HG02588 (cell line): Measurements from ENCODE around the gene TSPEAR.
"Not testable (repeated sequence)": the region's sequence is repeated elsewhere in the genome, so short reads cannot be mapped to it uniquely, and the experiment has no call there.

Experiments
- ATAC-seq: cut with Tn5 transposase; IDR thresholded peaks from one replicate; pipeline ENCODE4 v1.9.1; 2021; ENCODE audit warnings: mild to moderate bottlenecking, moderate library complexity; ENCODE audit not compliant: unreplicated experiment

The TSPEAR gene

DNA sequence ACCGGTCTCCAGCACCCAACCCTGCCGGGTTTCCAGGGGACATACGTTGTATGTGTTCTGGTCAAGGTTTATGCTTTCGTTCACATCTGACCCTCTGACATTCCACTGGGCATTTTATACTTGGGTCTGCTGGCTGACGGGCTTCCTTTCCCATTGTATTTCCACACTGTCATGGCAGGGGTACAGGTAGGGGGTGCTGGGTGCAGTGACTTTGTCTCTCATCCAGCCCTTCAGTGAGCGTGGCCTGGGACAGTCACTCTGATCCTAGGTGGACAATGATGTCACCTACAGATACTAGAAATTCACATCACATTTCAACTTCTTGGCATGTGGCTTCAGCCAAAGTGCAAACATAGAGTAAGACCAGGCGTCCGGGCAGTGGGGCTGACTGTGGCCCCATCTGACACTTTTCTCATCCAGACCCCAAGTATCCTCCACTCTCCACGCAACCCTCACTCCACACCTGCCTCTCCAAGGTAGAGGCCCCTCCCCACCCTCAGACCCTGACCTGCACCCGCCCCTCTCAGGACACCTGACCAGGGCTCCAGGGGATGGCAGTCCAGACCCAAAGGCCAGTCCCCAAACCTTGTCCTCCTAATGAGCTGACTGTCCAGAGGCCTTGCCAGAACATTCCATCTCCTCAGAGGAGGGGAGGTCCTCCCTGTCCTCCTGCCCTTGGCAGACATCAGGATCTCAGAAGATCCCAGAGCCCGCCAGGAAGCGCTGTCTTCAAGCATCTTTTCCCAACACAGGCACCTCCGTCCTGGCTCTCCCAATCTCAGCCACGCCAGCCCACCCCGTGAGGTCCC, 75.0 kb downstream of the TSPEAR start:
- ATAC-seq = no peak

DNA sequence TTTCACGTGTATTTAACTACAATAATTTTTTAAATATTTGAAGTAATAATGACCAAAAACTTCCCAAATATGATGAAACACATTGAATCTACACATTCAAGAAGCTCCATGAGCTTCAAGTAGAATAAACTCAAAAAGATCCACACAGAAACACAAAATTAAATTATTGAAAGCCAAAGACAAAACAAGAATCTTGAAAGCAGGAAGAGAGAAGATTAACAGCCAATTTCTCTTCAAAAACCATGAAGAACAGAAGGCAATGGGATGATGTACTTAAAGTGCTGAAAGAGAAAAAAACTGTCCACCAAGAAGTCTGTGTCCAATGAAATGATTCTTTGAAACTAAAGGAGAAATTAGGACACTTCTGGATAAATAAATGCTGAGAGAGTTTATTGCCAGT, 79.3 kb downstream of the TSPEAR start:
- no peak for ATAC-seq

DNA sequence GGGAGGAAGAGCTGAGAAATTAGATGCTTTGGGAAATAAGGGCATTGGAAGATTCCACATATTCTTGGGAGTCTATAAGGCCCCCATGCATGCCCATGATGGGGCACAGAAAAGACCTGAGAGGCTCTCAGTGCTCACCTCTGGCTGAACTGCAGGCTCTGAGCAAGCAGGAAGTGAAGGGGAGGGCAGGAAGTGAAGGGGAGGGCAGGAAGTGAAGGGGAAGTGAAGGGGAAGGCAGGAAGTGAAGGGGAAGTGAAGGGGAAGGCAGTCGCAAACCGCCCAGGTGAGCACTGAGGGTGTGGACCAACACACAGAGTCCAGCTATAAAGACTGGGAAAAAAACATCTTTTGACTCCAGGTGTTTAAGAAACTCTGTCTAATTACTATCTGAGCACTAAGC, 80.9 kb downstream of the TSPEAR start:
- ATAC-seq = no peak

GRCh38 chr21:44628707-44629391, 82.5 kb downstream of the TSPEAR start:
- no peak for ATAC-seq

DNA sequence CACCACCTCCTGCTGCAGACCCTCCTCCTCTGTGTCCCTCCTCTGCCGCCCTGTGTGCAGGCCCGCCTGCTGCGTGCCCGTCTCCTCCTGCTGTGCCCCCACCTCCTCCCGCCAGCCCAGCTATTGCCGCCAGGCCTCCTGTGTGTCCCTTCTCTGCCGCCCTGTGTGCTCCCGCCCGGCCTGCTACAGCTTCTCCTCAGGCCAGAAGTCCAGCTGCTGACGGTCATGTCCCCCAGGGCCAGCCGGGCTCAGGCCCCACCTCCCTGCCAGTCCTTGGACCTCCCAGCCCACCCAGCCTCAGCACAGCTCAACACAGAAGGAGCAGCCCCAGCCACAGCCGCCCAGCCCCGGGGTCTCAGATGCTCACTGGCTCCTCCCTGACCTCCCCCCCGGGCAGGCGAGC, 83.5 kb downstream of the TSPEAR start:
- not testable (repeated sequence) for ATAC-seq

DNA sequence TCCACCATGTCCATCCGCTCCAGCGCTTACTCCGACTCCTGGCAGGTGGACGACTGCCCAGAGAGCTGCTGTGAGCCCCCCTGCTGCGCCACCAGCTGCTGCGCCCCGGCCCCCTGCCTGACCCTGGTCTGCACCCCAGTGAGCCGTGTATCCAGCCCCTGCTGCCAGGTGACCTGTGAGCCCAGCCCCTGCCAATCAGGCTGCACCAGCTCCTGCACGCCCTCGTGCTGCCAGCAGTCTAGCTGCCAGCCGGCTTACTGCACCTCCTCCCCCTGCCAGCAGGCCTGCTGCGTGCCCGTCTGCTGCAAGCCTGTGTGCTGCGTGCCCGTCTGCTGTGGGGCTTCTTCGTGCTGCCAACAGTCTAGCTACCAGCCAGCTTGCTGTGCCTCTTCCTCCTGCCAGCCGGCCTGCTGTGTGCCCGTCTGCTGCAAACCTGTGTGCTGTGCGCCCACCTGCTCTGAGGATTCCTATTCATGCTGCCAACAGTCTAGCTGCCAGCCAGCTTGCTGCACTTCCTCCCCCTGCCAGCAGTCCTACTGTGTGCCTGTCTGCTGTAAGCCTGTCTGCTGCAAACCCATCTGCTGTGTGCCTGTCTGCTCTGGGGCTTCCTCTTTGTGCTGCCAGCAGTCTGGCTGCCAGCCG, 84.1 kb downstream of the TSPEAR start:
- not testable (repeated sequence) for ATAC-seq

DNA sequence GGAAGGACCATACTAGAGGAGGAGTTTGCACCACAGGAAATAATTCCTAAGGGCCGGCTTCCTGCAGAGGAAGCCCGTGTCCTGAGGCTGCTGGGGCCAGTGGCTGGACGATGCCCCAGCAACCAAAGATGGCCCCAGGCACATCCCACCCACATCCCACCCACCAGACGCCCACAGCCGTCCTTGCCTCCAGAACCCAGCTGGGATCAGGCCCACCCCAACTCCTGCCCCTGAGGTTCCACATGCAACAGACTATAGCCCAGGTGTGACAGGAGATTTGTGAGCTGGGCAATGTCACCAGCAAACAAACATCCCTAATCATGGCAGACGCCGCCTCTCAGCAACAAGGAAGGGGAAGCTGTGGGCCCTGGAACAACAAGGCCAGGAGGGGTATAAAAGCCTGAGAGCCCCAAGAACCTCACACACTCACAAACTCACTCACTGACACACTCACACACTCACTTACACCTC, 84.7 kb downstream of the TSPEAR start, which contains the start of gene KRTAP10-9:
TSS of gene KRTAP10-9 (plus strand) at position 421 of the 471 bp plus-strand sequence. CDS start 79 bp downstream, outside the sequence.
- no peak for ATAC-seq

DNA sequence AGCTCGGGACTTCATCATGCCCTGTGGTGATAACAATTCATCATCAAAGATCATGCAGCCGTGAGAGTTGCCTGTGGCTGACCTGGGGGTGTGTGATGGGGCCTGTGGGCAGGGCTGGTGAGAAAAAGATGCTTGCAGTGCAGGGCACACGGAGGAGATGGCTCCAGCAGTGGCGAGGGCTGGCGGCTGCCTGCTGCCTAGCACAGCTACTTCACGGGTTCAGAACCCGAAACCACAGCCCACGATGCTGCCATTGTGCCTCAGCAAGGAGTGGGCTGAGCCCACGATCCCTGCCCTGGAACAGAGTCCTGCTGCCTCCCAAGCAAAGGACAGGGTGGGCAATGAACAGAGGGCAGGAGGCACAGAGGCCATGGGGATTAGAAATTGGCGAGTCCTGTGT, 85.1 kb downstream of the TSPEAR start:
- ATAC-seq = no peak

- ATAC-seq = no peak
Observed at GRCh38 chr21:44625756-44626155, 85.6 kb downstream of the TSPEAR start.

DNA sequence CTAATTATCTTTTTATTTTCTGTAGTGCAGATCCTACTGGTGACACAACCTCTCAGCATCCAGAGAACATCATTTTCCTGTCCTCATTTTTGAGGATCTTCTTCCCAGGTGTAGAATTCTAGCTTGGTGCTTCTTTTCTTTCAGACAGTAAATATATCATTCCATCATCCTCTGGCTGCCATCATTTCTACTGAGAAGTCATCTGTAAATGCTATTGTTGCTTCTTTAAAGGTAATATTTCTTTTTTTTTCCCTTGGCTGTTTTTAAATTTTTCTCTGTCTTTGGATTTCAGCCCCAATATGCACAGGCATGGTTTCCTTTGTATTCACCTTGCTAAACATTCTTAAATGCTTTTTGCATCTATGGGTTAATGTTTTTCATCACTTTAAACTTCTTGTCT, 87.8 kb downstream of the TSPEAR start:
- ATAC-seq = no peak

- ATAC-seq = no peak
Observed at GRCh38 chr21:44619886-44620285, 91.5 kb downstream of the TSPEAR start.

GRCh38 chr21:44618909-44619308, 92.5 kb downstream of the TSPEAR start:
- ATAC-seq = no peak

DNA sequence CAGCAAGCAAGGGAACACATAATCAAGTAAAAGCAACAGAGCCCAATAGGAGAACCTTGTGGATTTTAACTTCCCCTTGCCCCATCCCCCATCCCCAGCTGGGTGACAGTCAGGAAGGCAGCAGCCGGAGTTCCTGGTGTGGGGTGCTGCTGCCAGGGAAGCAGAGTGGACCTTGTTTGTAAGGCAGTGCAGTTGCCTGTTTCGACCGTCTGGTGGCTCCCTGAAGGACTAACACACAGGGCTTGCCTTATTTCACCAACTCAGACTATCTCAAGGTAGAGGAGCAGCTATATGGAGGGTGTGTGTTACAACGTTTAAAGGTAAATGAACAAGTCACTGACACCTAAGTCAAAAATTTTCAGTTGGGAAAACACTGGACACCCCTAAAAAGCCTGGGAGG, 92.9 kb downstream of the TSPEAR start:
- no peak for ATAC-seq

DNA sequence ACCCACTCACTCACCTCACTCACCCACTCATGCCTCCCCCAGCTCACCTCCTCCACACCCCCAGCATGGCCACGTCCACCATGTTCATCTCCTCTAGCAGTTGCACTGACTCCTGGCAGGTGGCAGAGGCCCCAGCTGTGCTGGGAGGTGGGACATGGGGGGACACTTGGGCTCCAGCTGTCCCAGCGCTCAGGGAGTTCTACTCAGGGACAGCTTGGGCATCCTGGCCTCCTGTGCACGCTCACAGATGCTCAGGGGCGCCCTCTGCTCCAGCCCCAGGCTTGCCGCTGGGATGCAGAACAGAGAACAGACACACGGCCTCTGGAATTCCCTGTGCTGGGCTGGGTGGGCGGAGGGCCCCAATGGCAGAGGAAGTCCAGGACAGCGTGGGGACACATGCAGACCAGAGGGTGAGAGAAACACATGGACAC, 94.3 kb downstream of the TSPEAR start:
- ATAC-seq = no peak

GRCh38 chr21:44616591-44616926, 94.8 kb downstream of the TSPEAR start:
- ATAC-seq = no peak

DNA sequence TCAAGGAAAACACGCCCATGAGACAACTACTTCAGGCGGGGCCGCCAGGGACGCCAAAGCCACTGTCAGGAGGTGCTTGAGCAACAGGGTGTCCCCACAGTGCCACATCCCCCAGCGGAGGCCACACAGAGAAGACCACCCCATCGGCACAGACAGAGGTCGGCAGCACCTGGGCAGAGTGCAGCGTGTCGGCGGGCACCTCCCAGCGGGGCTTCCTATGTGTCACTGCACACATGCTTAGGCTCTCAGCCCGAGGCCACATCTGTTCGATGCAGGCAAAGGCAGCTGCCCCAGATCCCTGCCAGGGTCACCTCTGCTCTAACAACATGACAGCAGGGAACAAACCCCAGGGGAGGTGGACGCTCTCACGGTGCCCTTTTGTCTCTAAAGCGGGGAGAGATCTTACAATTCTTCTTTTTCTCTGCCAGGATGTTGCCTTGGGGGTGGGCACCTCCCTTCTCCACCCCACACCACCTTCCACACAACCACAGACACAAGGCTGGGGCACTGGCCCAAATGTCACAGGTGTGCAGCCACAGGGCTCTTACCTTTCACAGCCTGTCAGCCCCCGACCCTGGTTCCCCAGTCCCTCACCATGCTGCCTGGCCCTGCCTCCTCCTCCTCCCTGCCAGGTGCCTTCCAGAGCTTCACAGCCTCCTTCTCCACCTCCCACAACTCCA, 95.3 kb downstream of the TSPEAR start:
- no peak for ATAC-seq

- no peak for ATAC-seq
Observed at GRCh38 chr21:44615466-44615865, 95.9 kb downstream of the TSPEAR start.

DNA sequence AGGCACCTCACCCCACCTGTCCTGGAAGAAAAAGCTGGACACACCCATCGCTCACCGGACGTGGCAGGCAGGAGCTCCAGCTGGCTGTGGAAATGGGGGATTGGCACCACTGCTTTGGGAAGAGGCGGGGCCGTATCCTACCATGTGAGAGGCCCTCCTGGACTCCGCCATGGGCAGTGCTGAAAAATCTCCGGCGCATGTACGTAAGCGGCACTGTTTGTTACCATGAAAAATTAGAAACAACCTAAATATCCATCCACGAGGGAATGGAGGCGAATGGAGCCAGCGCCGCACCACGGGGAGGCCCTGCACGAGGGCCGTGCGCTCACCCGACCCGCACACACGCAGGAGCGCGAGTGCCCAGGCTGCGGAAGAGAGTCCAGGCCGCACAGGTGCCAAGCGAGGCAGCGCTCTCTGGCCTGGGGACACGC, 96.4 kb downstream of the TSPEAR start:
- ATAC-seq = no peak

DNA sequence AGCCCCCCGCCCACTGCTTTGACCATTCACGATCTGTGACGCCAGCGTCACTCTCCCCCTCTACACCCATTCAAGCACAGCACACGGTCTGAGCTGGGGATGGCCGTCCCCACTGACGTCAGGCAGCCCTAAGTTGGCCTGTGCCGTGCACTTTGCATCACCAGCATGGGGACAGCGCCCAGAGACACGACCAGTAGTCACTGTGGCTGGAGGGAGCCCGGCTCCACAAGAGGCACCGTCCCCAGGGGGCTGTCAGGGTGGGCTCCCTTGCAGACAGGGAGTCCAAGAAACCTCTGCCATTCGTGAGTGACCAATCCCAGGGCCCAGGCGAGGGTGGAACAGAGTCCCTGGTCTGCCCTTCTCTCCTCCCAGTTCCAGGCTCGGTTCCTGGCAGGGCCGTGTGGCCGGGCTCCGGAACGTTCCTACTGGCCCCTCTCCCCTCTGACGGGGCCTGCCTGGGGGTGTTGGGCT, 97.2 kb downstream of the TSPEAR start:
- ATAC-seq = no peak

DNA sequence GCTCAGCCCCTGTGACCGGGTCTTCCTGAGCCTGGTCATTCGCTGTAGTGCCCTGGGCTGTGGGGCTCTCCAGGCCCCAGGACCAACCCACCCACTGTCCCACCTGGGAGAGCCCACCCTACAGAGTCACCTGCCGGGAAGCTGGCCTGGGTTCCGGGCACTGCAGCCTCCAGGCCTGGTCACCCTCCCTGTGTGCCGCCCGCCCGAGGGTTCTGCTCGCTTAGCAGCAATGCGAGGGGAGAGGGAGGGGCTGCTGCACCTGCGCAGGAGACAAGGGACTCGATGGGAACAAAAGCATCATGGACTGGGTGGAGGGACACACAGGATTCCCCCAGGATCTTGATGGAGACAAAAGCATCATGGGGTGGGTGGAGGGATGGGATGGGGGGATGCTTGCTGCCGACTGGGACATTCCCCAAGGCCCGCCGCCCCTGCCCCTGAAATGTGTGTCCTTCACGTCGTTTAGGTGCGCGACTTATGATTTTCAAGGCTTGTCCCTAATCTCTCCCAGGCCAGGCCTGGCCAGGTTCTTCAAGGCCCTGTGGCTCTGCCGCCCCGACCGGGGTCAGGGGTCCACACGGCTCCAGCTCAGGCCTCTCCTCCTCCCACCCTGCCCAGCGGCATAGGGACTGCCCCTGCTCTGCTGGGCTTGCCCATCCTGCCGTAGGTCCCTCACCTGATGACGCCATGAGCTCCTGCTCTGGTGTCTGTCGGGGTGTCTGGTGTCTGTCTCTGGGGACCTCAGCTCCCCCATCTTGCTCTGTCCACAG, 97.8 kb downstream of the TSPEAR start:
- no peak for ATAC-seq
